Nephron progenitor cell (in vitro differentiated cells): ENCODE data around the gene DNAJC8.

Experiments used
- DNase-seq: peaks from one replicate; pipeline ENCODE4 v3.0.0; 2021
- H3K27ac Mint-ChIP-seq: 2 replicates; pipeline ENCODE4 v1.8.0; 2021; ENCODE audit warnings: mild to moderate bottlenecking, moderate library complexity, mixed read lengths
- H3K27me3 Mint-ChIP-seq: 2 replicates; pipeline ENCODE4 v1.8.0; 2021; ENCODE audit warnings: mild to moderate bottlenecking, low read depth, mixed read lengths; ENCODE audit not compliant: poor library complexity
- H3K36me3 Mint-ChIP-seq: 2 replicates; pipeline ENCODE4 v1.8.0; 2021; ENCODE audit warnings: low read depth, mixed read lengths
- H3K4me1 Mint-ChIP-seq: 2 replicates; pipeline ENCODE4 v1.8.0; 2021; ENCODE audit warnings: mixed read lengths
- H3K4me3 Mint-ChIP-seq: 2 replicates; pipeline ENCODE4 v1.8.0; 2021; ENCODE audit warnings: mild to moderate bottlenecking, moderate library complexity, mixed read lengths
- H3K9me3 Mint-ChIP-seq: 2 replicates; pipeline ENCODE4 v1.8.0; 2021; ENCODE audit warnings: mild to moderate bottlenecking, moderate library complexity, mixed read lengths
- CTCF ChIP-seq: fragments of 200-600 bp; sonication (generic); IDR thresholded peaks from 2 replicates; pipeline ENCODE4 v1.5.0; 2021; ENCODE audit warnings: antibody characterized with exemption

Gene DNAJC8

GRCh38 chr1:28248273-28249012 is 15.6 kb upstream of the DNAJC8 start:
- Mint-ChIP-seq H3K4me3 (peak overlapping the region; percentile 49), H3K9me3 (no peaks in the 10 kb centered on the region), H3K27ac (peak overlapping the region; percentile 69), H3K36me3 (no peaks in the 10 kb centered on the region), H3K27me3 (no peaks in the 10 kb centered on the region), H3K4me1 (peaks cover 44% of the 10 kb centered on the region)
- TF ChIP-seq CTCF = peak; percentile 92
- DNase-seq = peak; percentile 83

GRCh38 chr1:28247612-28248272 is 14.9 kb upstream of the DNAJC8 start:
- no peaks in the 10 kb centered on the region for H3K9me3 Mint-ChIP-seq
- no peaks in the 10 kb centered on the region for H3K36me3 Mint-ChIP-seq
- TF ChIP-seq CTCF = no peak
- H3K4me3 Mint-ChIP-seq = peak overlapping the region; percentile 85
- peak overlapping the region; percentile 93 for H3K27ac Mint-ChIP-seq
- H3K27me3 Mint-ChIP-seq = no peaks in the 10 kb centered on the region
- no peak for DNase-seq
- H3K4me1 Mint-ChIP-seq = peaks cover 44% of the 10 kb centered on the region

DNA sequence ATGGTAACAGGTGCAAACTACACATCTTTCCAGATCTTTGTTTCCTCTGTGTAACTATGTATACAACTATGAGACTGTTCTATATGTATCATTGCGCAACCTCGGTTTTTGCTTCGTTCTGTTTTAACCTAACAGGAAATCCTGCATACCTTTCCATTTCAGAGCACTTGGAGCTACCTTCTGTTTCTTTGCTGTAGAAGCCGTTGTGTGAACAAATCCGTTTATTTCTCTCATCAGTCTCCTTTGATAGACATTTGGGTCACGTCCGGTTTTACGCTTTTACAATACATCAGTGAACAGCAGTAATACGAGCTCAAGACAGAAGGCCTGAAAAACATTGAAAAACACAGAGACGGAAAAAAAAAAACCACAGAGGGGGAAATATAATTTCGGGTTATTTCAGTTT is 13.6 kb upstream of the DNAJC8 start:
- no peak for TF ChIP-seq CTCF
- Mint-ChIP-seq H3K4me3 (peak overlapping the region; percentile 85), H3K36me3 (no peaks in the 10 kb centered on the region), H3K4me1 (peaks cover 50% of the 10 kb centered on the region), H3K9me3 (no peaks in the 10 kb centered on the region), H3K27me3 (peaks cover 3% of the 10 kb centered on the region), H3K27ac (no peak overlapping the region)
- DNase-seq = no peak

DNA sequence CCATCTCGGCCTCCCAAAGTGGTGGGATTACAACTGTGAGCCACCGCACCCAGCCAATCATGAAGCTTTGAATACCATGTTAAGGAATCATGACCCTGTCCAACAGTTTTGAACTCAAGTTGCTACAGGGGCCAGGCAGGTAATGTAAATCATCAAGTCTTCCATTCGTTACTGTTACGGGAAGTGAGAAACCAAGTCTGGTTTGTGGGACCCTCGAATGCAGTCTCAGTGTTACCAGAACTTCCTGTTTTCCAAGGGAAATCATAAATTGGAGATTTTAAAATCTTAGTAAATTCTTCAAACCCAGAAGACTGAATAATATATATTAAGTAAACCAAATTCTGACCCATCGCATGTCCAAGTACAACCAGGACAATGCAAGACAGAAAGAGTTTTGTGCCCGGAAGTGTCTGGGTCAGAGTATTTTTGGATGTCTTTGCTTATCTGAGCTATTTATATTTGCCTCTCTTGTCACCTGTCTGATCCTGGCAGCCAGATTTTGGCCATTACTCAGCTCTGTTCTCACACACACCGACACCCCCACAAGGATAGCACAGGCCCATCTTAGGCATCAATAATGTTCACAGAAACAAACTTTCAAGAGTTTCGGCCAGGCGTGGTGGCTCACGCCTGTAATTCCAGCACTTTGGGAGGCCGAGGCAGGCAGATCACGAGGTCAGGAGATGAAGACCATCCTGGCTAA is 11.9 kb upstream of the DNAJC8 start:
- no peak for DNase-seq
- no peak overlapping the region for H3K27ac Mint-ChIP-seq
- TF ChIP-seq CTCF = no peak
- H3K4me3 Mint-ChIP-seq = peak overlapping the region; percentile 34
- no peaks in the 10 kb centered on the region for H3K36me3 Mint-ChIP-seq
- peaks cover 3% of the 10 kb centered on the region for H3K27me3 Mint-ChIP-seq
- H3K4me1 Mint-ChIP-seq = peaks cover 58% of the 10 kb centered on the region
- H3K9me3 Mint-ChIP-seq = no peaks in the 10 kb centered on the region

- peaks cover 50% of the 10 kb centered on the region for H3K4me1 Mint-ChIP-seq
- no peak for DNase-seq
- H3K27me3 Mint-ChIP-seq = peaks cover 3% of the 10 kb centered on the region
- H3K9me3 Mint-ChIP-seq = no peaks in the 10 kb centered on the region
- H3K4me3 Mint-ChIP-seq = no peak overlapping the region
- H3K36me3 Mint-ChIP-seq = no peaks in the 10 kb centered on the region
- peak overlapping the region; percentile 21 for H3K27ac Mint-ChIP-seq
- no peak for TF ChIP-seq CTCF
Observed at GRCh38 chr1:28243685-28244311, 11.0 kb upstream of the DNAJC8 start.
